ENCODE data around the gene EFCAB6.

Gene EFCAB6

DNA sequence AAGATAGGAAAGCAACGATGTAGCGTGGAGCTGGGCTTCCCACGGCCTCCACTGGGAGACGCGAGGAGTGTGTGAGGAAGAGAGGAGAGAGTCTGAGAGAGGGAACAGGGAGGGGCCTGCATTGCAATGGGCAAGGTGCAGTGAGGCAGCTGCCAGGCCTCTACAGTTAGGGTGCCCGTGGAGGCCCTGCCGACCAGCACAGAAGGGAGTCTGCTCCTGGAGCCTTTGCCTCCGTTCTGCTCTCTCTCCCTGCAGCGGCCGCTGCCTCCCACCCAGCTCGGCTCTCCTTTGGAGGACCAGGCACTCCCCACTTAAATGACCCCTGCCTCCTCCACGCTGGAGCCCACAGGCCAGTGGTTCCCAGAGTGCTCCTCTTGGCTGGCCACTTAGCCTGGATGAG, 181.7 kb downstream of the EFCAB6 start:
- Histone ChIP-seq H2BK12ac (ENCODE audit: low read length) (no peak overlapping the region), H3K23ac (ENCODE audit: low read depth, low read length, poor library complexity) (peak overlapping the region; percentile 29)
- no CpG with 5 or more reads among the region's 12 CpGs for WGBS, 2 donors (ENCODE audit: extremely low coverage in 2 of 2, insufficient read length in 2 of 2, insufficient replicate concordance in 1 of 2)

DNA sequence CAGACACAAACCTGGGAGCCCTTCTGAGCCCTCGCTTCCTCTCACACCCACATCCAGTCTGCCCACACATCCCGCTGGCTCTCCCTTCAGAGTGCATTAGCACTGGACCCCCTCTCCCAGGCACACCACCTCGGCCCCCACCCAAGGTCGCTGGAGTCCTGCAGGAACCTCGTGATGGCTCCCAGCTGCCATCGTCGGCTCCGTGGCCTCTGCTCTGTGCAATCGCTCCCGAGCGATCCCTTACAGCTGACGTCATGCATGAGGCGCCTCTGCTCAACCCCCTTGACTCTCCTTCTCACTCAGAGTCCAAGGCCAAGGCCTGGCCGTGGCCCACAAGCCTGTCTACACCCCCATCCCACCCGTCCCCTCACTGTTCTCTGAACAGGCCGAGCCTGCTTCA, 183.9 kb downstream of the EFCAB6 start:
- H2BK12ac ChIP-seq (ENCODE audit: low read length), result no peak overlapping the region
- no peak overlapping the region for H4K91ac ChIP-seq (ENCODE audit: low read depth, low read length, poor library complexity)
- H3K23ac ChIP-seq (ENCODE audit: low read depth, low read length, poor library complexity), result peak overlapping the region; percentile 3
- no peak overlapping the region for H2BK5ac ChIP-seq (ENCODE audit: low read length)
- H2AFZ ChIP-seq (ENCODE audit: low read length), result no peak overlapping the region
- H3K4ac ChIP-seq (ENCODE audit: low read length), result no peak overlapping the region
- DNase-seq (ENCODE audit: low spot score), result no peak
- no CpG with 5 or more reads among the region's 16 CpGs for WGBS, 2 donors (ENCODE audit: extremely low coverage in 2 of 2, insufficient read length in 2 of 2, insufficient replicate concordance in 1 of 2)
- no peaks in the 10 kb centered on the region for H3K36me3 ChIP-seq (replicated peaks in 1 of 2; ENCODE audit: control insufficient read depth in 2 of 2, insufficient read depth in 2 of 2, low read length in 2 of 2)
- no peak overlapping the region for H2AK5ac ChIP-seq (ENCODE audit: low read depth, low read length)
- no peak overlapping the region for H3K27ac ChIP-seq (replicated peaks; ENCODE audit: low read length)
- H3K4me1 ChIP-seq (ENCODE audit: control insufficient read depth in 2 of 2, insufficient read depth in 1 of 2, low read depth in 1 of 2, low read length in 2 of 2), result peaks cover 0 to 2% of the 10 kb centered on the region in 2 donors
- H4K8ac ChIP-seq (ENCODE audit: low read depth, low read length), result no peak overlapping the region
- no peaks in the 10 kb centered on the region for H3K27me3 ChIP-seq (ENCODE audit: control insufficient read depth in 3 of 3, insufficient read depth in 3 of 3, low read depth in 1 of 3, low read length in 3 of 3)
- H3K14ac ChIP-seq (ENCODE audit: low read length), result no peak overlapping the region
- H2BK15ac ChIP-seq (ENCODE audit: low read length), result no peak overlapping the region
- H3K9ac ChIP-seq (ENCODE audit: low read depth, low read length, poor library complexity), result no peak overlapping the region
- H3K79me1 ChIP-seq (ENCODE audit: low read depth, low read length), result no peaks in the 10 kb centered on the region
- peak overlapping the region; percentile 48 for H3K18ac ChIP-seq (ENCODE audit: low read length)
- no peak overlapping the region for H3K4me2 ChIP-seq (ENCODE audit: insufficient read depth, low read length, poor library complexity, severe bottlenecking)
- no peak overlapping the region for H2BK120ac ChIP-seq (ENCODE audit: low read depth, low read length)
- no peaks in the 10 kb centered on the region for H3K9me3 ChIP-seq (replicated peaks in 1 of 2; ENCODE audit: control insufficient read depth in 2 of 2, insufficient read depth in 1 of 2, low read depth in 1 of 2, low read length in 2 of 2)
- H3K4me3 ChIP-seq (ENCODE audit: low read length in 2 of 2), result no peak overlapping the region

More for the DNA sequence above, 181.7 kb downstream of the EFCAB6 start:
- no peak for DNase-seq (ENCODE audit: low spot score)
- Histone ChIP-seq H3K36me3 (replicated peaks in 1 of 2; ENCODE audit: control insufficient read depth in 2 of 2, insufficient read depth in 2 of 2, low read length in 2 of 2) (no peaks in the 10 kb centered on the region), H3K79me1 (ENCODE audit: low read depth, low read length) (no peaks in the 10 kb centered on the region), H3K4ac (ENCODE audit: low read length) (no peak overlapping the region), H3K27me3 (ENCODE audit: control insufficient read depth in 3 of 3, insufficient read depth in 3 of 3, low read depth in 1 of 3, low read length in 3 of 3) (peaks cover 0 to 2% (median 0%) of the 10 kb centered on the region in 3 experiments), H3K4me3 (ENCODE audit: low read length in 2 of 2) (no peak overlapping the region), H2AFZ (ENCODE audit: low read length) (no peak overlapping the region), H2BK5ac (ENCODE audit: low read length) (no peak overlapping the region), H3K9ac (ENCODE audit: low read depth, low read length, poor library complexity) (peak overlapping the region; percentile 13), H3K14ac (ENCODE audit: low read length) (no peak overlapping the region), H4K8ac (ENCODE audit: low read depth, low read length) (no peak overlapping the region), H3K4me1 (ENCODE audit: control insufficient read depth in 2 of 2, insufficient read depth in 1 of 2, low read depth in 1 of 2, low read length in 2 of 2) (no peaks in the 10 kb centered on the region), H2BK15ac (ENCODE audit: low read length) (no peak overlapping the region), H3K9me3 (replicated peaks in 1 of 2; ENCODE audit: control insufficient read depth in 2 of 2, insufficient read depth in 1 of 2, low read depth in 1 of 2, low read length in 2 of 2) (no peaks in the 10 kb centered on the region), H2AK5ac (ENCODE audit: low read depth, low read length) (no peak overlapping the region), H3K4me2 (ENCODE audit: insufficient read depth, low read length, poor library complexity, severe bottlenecking) (no peak overlapping the region), H3K27ac (replicated peaks; ENCODE audit: low read length) (no peak overlapping the region), H4K91ac (ENCODE audit: low read depth, low read length, poor library complexity) (no peak overlapping the region), H3K18ac (ENCODE audit: low read length) (no peak overlapping the region), H2BK120ac (ENCODE audit: low read depth, low read length) (no peak overlapping the region)

DNA sequence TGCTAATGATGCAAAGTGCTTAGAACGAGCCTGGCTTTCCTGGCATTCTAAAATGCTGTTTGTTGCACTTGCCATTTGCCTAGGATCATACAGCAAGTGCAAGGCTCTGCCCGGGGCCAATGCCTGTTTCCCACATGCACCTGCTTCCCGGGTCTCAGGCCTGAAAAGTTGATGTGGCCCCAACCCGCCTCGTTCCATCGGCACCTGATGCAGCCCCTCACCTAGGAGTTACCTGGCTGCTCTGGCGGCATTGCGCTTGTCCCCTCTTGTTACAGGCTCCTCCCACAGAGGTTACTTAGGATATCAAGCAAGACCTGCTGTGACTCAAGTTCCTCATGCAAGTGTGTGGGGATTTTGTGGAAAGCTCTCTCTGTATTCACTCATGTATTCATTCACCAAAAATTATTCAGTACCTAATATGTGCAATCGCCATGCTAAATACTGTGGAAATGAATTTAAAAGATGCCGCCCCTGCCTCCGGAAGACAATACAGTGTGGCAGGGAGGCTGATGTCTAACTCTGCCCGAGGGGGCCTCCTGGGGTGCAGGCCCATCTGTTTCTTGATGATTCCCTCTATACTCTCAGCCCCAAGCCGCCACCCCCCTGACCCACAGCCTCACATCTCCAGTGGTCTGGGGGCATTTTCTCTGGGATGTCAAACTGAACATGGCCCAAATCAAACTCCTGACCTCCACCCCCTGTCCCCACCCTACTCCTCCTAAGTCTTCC, 184.5 kb downstream of the EFCAB6 start:
- Histone ChIP-seq H3K27ac (replicated peaks; ENCODE audit: low read length) (no peak overlapping the region), H3K36me3 (replicated peaks in 1 of 2; ENCODE audit: control insufficient read depth in 2 of 2, insufficient read depth in 2 of 2, low read length in 2 of 2) (no peaks in the 10 kb centered on the region), H2BK12ac (ENCODE audit: low read length) (no peak overlapping the region), H3K4me2 (ENCODE audit: insufficient read depth, low read length, poor library complexity, severe bottlenecking) (no peak overlapping the region), H3K18ac (ENCODE audit: low read length) (no peak overlapping the region), H3K23ac (ENCODE audit: low read depth, low read length, poor library complexity) (peak overlapping the region; percentile 3), H3K4ac (ENCODE audit: low read length) (no peak overlapping the region), H2BK120ac (ENCODE audit: low read depth, low read length) (no peak overlapping the region), H3K4me3 (ENCODE audit: low read length in 2 of 2) (no peak overlapping the region), H2BK5ac (ENCODE audit: low read length) (no peak overlapping the region), H4K8ac (ENCODE audit: low read depth, low read length) (no peak overlapping the region), H2BK15ac (ENCODE audit: low read length) (no peak overlapping the region), H3K27me3 (ENCODE audit: control insufficient read depth in 3 of 3, insufficient read depth in 3 of 3, low read depth in 1 of 3, low read length in 3 of 3) (no peaks in the 10 kb centered on the region), H2AK5ac (ENCODE audit: low read depth, low read length) (no peak overlapping the region), H3K9ac (ENCODE audit: low read depth, low read length, poor library complexity) (no peak overlapping the region), H2AFZ (ENCODE audit: low read length) (no peak overlapping the region), H3K14ac (ENCODE audit: low read length) (no peak overlapping the region), H3K9me3 (replicated peaks in 1 of 2; ENCODE audit: control insufficient read depth in 2 of 2, insufficient read depth in 1 of 2, low read depth in 1 of 2, low read length in 2 of 2) (no peaks in the 10 kb centered on the region), H3K4me1 (ENCODE audit: control insufficient read depth in 2 of 2, insufficient read depth in 1 of 2, low read depth in 1 of 2, low read length in 2 of 2) (peaks cover 0 to 2% of the 10 kb centered on the region in 2 donors), H3K79me1 (ENCODE audit: low read depth, low read length) (no peaks in the 10 kb centered on the region), H4K91ac (ENCODE audit: low read depth, low read length, poor library complexity) (no peak overlapping the region)
- no peak for DNase-seq (ENCODE audit: low spot score)
- no CpG with 5 or more reads among the region's 13 CpGs for WGBS, 2 donors (ENCODE audit: extremely low coverage in 2 of 2, insufficient read length in 2 of 2, insufficient replicate concordance in 1 of 2)

DNA sequence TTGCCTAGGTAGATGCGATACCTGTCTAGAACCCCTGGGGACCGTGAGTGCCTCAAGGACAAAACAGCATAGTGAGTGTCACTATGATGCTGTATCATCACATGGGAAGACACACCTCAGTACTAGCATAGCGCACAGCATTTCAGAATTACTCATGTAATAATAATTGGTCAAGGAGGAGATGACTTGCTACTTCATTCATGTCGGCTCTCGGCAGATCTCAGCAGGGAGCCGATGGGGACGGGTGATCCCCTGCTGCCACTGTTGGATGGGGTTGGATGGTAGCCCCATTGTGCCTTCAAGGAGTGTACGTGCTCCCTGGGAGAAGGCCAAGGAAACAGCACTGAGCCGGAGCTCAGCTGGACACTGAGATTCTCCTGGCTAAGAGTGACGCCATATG, 186.9 kb downstream of the EFCAB6 start:
- Histone ChIP-seq H3K4me2 (ENCODE audit: insufficient read depth, low read length, poor library complexity, severe bottlenecking) (no peak overlapping the region), H3K4me1 (ENCODE audit: control insufficient read depth in 2 of 2, insufficient read depth in 1 of 2, low read depth in 1 of 2, low read length in 2 of 2) (peaks cover 0 to 2% of the 10 kb centered on the region in 2 donors), H3K9ac (ENCODE audit: low read depth, low read length, poor library complexity) (no peak overlapping the region), H4K8ac (ENCODE audit: low read depth, low read length) (peak overlapping the region; percentile 50), H3K36me3 (replicated peaks in 1 of 2; ENCODE audit: control insufficient read depth in 2 of 2, insufficient read depth in 2 of 2, low read length in 2 of 2) (no peaks in the 10 kb centered on the region), H2AK5ac (ENCODE audit: low read depth, low read length) (no peak overlapping the region), H3K18ac (ENCODE audit: low read length) (peak overlapping the region; percentile 40), H3K79me1 (ENCODE audit: low read depth, low read length) (no peaks in the 10 kb centered on the region), H3K23ac (ENCODE audit: low read depth, low read length, poor library complexity) (no peak overlapping the region), H3K27me3 (ENCODE audit: control insufficient read depth in 3 of 3, insufficient read depth in 3 of 3, low read depth in 1 of 3, low read length in 3 of 3) (no peaks in the 10 kb centered on the region), H2AFZ (ENCODE audit: low read length) (no peak overlapping the region), H3K4ac (ENCODE audit: low read length) (peak overlapping the region; percentile 7), H2BK5ac (ENCODE audit: low read length) (peak overlapping the region; percentile 35), H2BK120ac (ENCODE audit: low read depth, low read length) (no peak overlapping the region), H3K27ac (replicated peaks; ENCODE audit: low read length) (no peak overlapping the region), H3K14ac (ENCODE audit: low read length) (peak overlapping the region; percentile 67), H2BK12ac (ENCODE audit: low read length) (peak overlapping the region; percentile 66), H2BK15ac (ENCODE audit: low read length) (peak overlapping the region; percentile 26), H3K9me3 (replicated peaks in 1 of 2; ENCODE audit: control insufficient read depth in 2 of 2, insufficient read depth in 1 of 2, low read depth in 1 of 2, low read length in 2 of 2) (no peaks in the 10 kb centered on the region), H4K91ac (ENCODE audit: low read depth, low read length, poor library complexity) (no peak overlapping the region), H3K4me3 (ENCODE audit: low read length in 2 of 2) (no peak overlapping the region)
- DNase-seq (ENCODE audit: low spot score), result no peak
- no CpG with 5 or more reads among the region's 10 CpGs for WGBS, 2 donors (ENCODE audit: extremely low coverage in 2 of 2, insufficient read length in 2 of 2, insufficient replicate concordance in 1 of 2)

Data from neuronal stem cell (in vitro differentiated cells).